ENCODE results near the gene ERBB4.

GRCh38 chr2:211503198-211503597 is 1035.4 kb downstream of the ERBB4 start:
- no peak for TF ChIP-seq EZH2 (optimal IDR thresholded peaks at IDR 0.05; ENCODE audit: low read depth, low read length)
- TF ChIP-seq CTCF (IDR thresholded peaks at IDR 0.05; ENCODE audit: low read length) = no peak

Data from MM.1S (cell line).